GM23248 (cell line): ENCODE data around the gene RAB8B.

Experiments used
- EZH2 ChIP-seq: fragments of 200-600 bp; sonication (generic); IDR thresholded peaks from 2 replicates; pipeline ENCODE4 v1.6.1; 2018; ENCODE audit warnings: antibody characterized with exemption, mild to moderate bottlenecking; ENCODE audit not compliant: insufficient read depth, poor library complexity, severe bottlenecking
- EZH2phosphoT487 ChIP-seq: fragments of 200-600 bp; sonication (generic); IDR thresholded peaks from 2 replicates; pipeline ENCODE4 v1.6.1; 2018; ENCODE audit warnings: antibody characterized with exemption, moderate library complexity, mild to moderate bottlenecking, low read depth; ENCODE audit not compliant: insufficient read depth

DNA sequence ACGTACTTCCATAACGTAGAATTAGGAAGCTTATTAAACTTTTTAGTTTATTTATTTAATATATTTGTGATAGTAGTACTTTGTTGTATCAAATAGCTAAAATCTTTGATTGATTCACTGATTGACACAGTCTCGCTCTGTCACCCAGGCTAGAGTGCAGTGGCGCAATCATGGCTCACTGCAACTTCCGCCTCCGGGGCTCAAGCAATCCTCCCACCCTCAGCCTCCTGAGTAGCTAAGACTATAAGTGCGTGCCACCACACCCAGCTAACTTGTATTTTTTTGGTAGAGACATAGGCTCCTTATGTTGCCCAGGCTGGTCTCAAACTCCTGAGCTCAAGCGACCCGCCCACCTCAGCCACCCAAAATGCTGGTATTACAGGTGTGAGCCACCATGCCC, 93.7 kb downstream of the RAB8B start:
- TF ChIP-seq EZH2phosphoT487 (no peak), EZH2 (no peak)
